Left lung (tissue), 10 donors: ENCODE data around the gene TMEM239. TPM values are rescaled to one million over a fixed set of nuclear protein-coding genes. Genes with fewer than 3 reads are reported as not detected.

Experiments
- ATAC-seq: fragments of 200-7000 bp; cut with Tn5 transposase; one replicate; pipeline ENCODE4 v1.9.1; 2020; ENCODE audit warnings: moderate library complexity
- DNase-seq, 4 donors: peaks; one replicate each; pipeline ENCODE4 v3.0.0-alpha.2; 2013 to 2020
- H3K27ac ChIP-seq, 2 donors: fragments of 200-600 bp; sonication (generic) in 1 of 2; one replicate each; pipeline versions ENCODE4 v1.5.0 to v1.8.0; 2020 to 2021
- H3K27me3 ChIP-seq, 2 donors: fragments of 200-600 bp; sonication (generic) in 1 of 2; one replicate each; pipeline versions ENCODE4 v1.5.0 to v1.8.0; 2020 to 2021
- H3K36me3 ChIP-seq, 2 donors: fragments of 200-600 bp; sonication (generic) in 1 of 2; one replicate each; pipeline versions ENCODE4 v1.5.0 to v1.8.0; 2020 to 2021
- H3K4me1 ChIP-seq, 2 donors: fragments of 200-600 bp; one replicate each; pipeline ENCODE4 v1.8.0; 2021
- H3K4me3 ChIP-seq, 2 donors: fragments of 200-600 bp; sonication (generic) in 1 of 2; one replicate each; pipeline versions ENCODE4 v1.5.0 to v1.8.0; 2020 to 2021; ENCODE audit warnings: mild to moderate bottlenecking in 1 of 2
- H3K9me3 ChIP-seq, 2 donors: fragments of 200-600 bp; sonication (generic) in 1 of 2; one replicate each; pipeline versions ENCODE4 v1.5.0 to v1.8.0; 2020 to 2021
- CTCF ChIP-seq, 2 donors: fragments of 200-600 bp; sonication (generic) in 1 of 2; IDR thresholded peaks; one replicate each; pipeline versions ENCODE4 v1.5.0 to v1.8.0; 2021; ENCODE audit warnings: antibody characterized with exemption in 2 of 2
- intact Hi-C, 2 donors: fragments of 100-400 bp; cut with DNase I; formaldehyde crosslinking; loops; one replicate each; pipeline versions ENCODE4 v1.11.2 to v1.14.2; 2022
- polyA plus RNA-seq, 6 donors: library from polyadenylated mRNA; unstranded; fragments of 120-200 nt; gene quantifications; one replicate each; pipeline ENCODE4 v1.2.1, GENCODE V29; 2013; ENCODE audit not compliant: insufficient read length in 6 of 6
- total RNA-seq, 2 donors: library from RNA; stranded (reverse); fragmentation: NEBNext Ultra II Directional; extraction: Animal tissue kit (Norgen Biotek cat#: 25700); gene quantifications; one replicate each; pipeline ENCODE4 v1.2.1, GENCODE V29; 2021
- donor health status: DM: no; HTN: yes; CAD: no.
- donor health status: DM: no; HTN: no; CAD: no.

Gene TMEM239
- total and polyA plus RNA-seq, 8 donors: 0.05 TPM; not detected in 7

DNA sequence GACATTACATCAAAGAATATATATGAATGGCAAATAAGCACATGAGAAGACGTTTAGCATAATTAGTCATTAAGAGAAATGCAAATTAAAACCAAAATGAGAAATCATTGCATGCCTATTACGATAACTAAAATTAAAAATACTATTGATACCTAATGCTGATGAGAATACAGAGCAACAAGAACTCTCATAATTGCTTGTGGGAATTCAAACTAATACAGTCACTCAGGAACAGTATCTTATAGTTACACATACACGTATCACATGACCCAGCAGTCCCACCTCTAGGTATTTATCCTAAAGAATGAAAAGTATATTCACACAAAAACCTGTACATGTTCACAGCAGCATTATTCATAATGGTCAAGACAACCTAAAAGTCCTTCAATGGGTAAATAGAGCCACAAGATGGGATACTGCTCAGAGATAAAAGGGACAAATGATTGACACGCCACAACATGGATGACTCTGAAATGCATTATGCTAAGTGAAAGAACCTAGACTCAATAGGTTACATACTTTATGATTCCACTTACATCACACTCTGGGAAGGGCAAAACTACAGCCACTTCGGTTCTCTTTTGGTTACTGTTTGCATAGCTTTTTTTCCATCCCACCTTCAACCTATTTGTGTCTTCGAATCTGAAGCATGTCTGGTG lies 32.1 kb upstream of the TMEM239 start:
- DNase-seq (no peak), ATAC-seq (no peak)
- Histone ChIP-seq H3K4me1 (no peaks in the 10 kb centered on the region), H3K9me3 (no peaks in the 10 kb centered on the region), H3K27ac (no peak overlapping the region), H3K27me3 (peaks cover 3 to 12% of the 10 kb centered on the region in 2 donors), H3K36me3 (no peaks in the 10 kb centered on the region), H3K4me3 (no peak overlapping the region)
- intact Hi-C loops: no loop called here
- no peak for TF ChIP-seq CTCF (IDR thresholded peaks at IDR 0.05)

DNA sequence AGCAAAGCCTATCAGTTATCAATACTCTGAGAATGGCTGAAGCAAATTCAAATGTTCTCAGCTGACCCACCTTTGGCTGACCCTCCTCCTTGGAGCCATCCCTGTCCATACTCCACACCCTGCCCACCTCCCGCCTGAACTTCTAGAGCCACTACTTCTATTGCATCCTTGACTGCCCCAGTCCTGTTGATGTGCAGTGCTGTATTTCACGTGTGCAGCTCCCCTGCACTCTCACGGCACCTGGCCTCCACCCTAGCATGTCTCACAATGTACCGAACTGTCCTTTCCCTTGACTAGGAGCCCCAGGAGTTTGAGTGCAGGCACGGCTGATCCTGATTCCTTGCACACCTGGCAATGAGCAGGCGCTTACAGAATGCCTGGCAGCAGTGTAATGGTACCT lies 22.7 kb upstream of the TMEM239 start:
- Histone ChIP-seq H3K27me3 (peaks cover 0 to 66% of the 10 kb centered on the region in 2 donors), H3K36me3 (no peaks in the 10 kb centered on the region), H3K9me3 (no peaks in the 10 kb centered on the region), H3K4me1 (no peaks in the 10 kb centered on the region), H3K4me3 (no peak overlapping the region), H3K27ac (no peak overlapping the region)
- DNase-seq (no peak), ATAC-seq (no peak)
- intact Hi-C loops: no loop called here
- no peak for TF ChIP-seq CTCF (IDR thresholded peaks at IDR 0.05)

DNA sequence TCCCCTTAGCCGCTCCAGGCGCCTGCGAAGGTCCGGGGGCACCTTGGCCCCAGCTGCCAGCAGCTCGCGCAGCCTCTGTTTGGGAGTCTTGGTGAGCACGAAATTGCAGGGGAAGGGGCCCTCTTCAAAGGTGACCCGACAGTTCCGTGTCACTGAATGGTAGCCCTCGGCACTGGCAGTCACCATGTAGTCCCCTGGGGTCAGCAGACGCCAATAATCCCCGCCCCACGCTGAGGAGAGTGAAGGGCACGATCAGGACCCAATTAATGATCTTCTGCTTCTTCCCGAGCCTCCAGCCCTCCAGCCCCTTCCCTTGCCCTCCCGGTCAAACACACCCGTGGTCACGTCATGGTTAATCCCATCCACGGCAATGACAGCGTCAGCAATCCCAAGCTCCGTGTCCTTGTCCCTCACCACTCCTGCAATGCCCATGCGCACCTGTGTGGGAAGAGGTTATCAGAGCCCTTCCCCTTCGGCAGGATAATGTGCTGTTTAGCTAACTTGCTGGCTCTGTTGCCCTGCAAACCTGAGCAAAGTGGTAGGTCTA lies 21.9 kb upstream of the TMEM239 start:
- no peak for ATAC-seq
- TF ChIP-seq CTCF (IDR thresholded peaks at IDR 0.05): no peak
- Histone ChIP-seq H3K27me3 (peaks cover 0 to 71% of the 10 kb centered on the region in 2 donors), H3K4me3 (no peak overlapping the region), H3K27ac (no peak overlapping the region), H3K4me1 (peaks cover 0 to 4% of the 10 kb centered on the region in 2 donors), H3K9me3 (no peaks in the 10 kb centered on the region), H3K36me3 (no peaks in the 10 kb centered on the region)
- intact Hi-C loops: no loop called here
- DNase-seq: no peak

DNA sequence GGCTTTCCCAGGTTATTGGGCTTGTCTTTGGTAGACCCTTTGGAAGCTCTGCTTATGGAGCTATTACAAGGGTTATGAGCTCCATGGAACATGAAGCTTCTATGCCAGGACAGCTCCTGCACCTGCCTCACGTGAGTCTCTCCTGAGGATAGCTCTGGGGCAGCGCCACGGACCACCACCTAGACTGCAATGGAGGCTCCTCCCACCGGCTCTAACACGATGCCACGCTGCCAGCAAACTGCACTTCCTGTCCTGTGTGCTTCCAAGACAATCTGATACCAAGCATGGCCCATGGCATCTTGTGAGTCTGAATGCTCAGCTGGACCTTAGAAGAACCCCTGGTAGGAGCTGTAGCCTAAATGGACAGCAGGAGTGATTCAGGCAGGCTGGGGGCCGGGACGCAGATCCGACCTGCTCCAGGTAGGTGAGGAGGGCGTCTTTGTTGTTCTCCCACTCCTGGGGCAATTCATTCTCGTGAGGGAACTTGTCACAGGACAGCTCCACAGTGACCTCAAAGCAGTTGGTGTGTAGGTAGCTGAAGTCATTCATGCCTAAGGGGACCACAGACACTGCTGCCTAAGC lies 21.2 kb upstream of the TMEM239 start:
- no peak for TF ChIP-seq CTCF (IDR thresholded peaks at IDR 0.05)
- no peak overlapping the region for H3K27ac ChIP-seq
- H3K9me3 ChIP-seq: no peaks in the 10 kb centered on the region
- H3K4me1 ChIP-seq: peaks cover 0 to 10% of the 10 kb centered on the region in 2 donors
- intact Hi-C loops: no loop called here
- H3K27me3 ChIP-seq: peaks cover under 1 to 76% of the 10 kb centered on the region in 2 donors
- no peak overlapping the region for H3K4me3 ChIP-seq
- ATAC-seq (no peak), DNase-seq (no peak)
- H3K36me3 ChIP-seq: no peaks in the 10 kb centered on the region

GRCh38 chr20:2795451-2795850 lies 20.7 kb upstream of the TMEM239 start:
- ATAC-seq: no peak
- TF ChIP-seq CTCF (IDR thresholded peaks at IDR 0.05): no peak
- H3K4me3 ChIP-seq: no peak overlapping the region
- DNase-seq: no peak
- H3K9me3 ChIP-seq: no peaks in the 10 kb centered on the region
- intact Hi-C loops: no loop called here
- H3K36me3 ChIP-seq: no peaks in the 10 kb centered on the region
- H3K27me3 ChIP-seq: peaks cover 5 to 81% of the 10 kb centered on the region in 2 donors
- H3K27ac ChIP-seq: no peak overlapping the region
- H3K4me1 ChIP-seq: peaks cover 0 to 15% of the 10 kb centered on the region in 2 donors
